Mesothelial cell of epicardium (in vitro differentiated cells): ENCODE data around the gene APOL2. TPM values are rescaled to one million over a fixed set of nuclear protein-coding genes. Genes with fewer than 3 reads are reported as not detected.
"Not testable (repeated sequence)": the region's sequence is repeated elsewhere in the genome, so short reads cannot be mapped to it uniquely, and the experiment has no call there.

Experiments
- DNase-seq, 2 experiments: peaks; one replicate each; pipeline ENCODE4 v3.0.0; 2021; ENCODE audit warnings: low spot score in 2 of 2; ENCODE audit not compliant: unreplicated experiment in 2 of 2
- H3K27ac Mint-ChIP-seq: 2 replicates; pipeline ENCODE4 v1.8.0; 2021; ENCODE audit warnings: mixed read lengths
- H3K27me3 Mint-ChIP-seq: 2 replicates; pipeline ENCODE4 v1.8.0; 2021; ENCODE audit warnings: low read depth, mixed read lengths
- H3K36me3 Mint-ChIP-seq: 2 replicates; pipeline ENCODE4 v1.8.0; 2021; ENCODE audit warnings: mixed read lengths
- H3K4me1 Mint-ChIP-seq: 2 replicates; pipeline ENCODE4 v1.8.0; 2021; ENCODE audit warnings: mixed read lengths
- H3K4me3 Mint-ChIP-seq: 2 replicates; pipeline ENCODE4 v1.8.0; 2021; ENCODE audit warnings: mild to moderate bottlenecking, moderate library complexity, mixed read lengths
- H3K9me3 Mint-ChIP-seq: 2 replicates; pipeline ENCODE4 v1.8.0; 2021; ENCODE audit warnings: mixed read lengths
- total RNA-seq: library from RNA; stranded (reverse); gene quantifications from 3 replicates; pipeline ENCODE4 v1.2.1, GENCODE V29; 2021
- TF ChIP-seq, protein P1 (sequence below): fragments of 200-600 bp; sonication (generic); IDR thresholded peaks from one replicate; pipeline ENCODE4 v1.5.0; 2021; ENCODE audit warnings: antibody characterized with exemption; ENCODE audit not compliant: unreplicated experiment

The APOL2 gene
- total RNA-seq, 1 donor from 2014 or later: 55.5 TPM

DNA sequence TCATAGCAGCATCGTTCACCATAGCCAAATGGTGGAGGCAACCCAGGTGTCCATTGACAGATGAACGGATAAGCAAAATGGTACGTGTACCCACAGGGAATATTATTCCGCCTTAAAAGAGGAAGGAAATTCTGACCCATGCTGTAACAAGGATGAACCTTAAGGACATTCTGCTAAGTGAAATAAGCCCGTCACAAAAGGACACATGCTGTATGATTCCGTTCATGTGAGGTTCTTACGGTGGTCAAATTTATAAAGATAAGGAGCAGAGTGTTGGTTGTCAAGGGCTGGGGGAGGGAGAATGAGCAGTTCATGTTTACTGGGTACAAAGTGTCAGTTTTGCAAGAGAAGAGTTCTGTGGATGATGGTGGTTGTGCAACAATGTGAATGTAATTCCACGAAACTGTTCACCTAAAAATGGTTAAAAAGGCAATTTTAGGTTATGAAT is 39.9 kb upstream of the APOL2 start:
- no peak for DNase-seq
- TF ChIP-seq, protein P1, sequence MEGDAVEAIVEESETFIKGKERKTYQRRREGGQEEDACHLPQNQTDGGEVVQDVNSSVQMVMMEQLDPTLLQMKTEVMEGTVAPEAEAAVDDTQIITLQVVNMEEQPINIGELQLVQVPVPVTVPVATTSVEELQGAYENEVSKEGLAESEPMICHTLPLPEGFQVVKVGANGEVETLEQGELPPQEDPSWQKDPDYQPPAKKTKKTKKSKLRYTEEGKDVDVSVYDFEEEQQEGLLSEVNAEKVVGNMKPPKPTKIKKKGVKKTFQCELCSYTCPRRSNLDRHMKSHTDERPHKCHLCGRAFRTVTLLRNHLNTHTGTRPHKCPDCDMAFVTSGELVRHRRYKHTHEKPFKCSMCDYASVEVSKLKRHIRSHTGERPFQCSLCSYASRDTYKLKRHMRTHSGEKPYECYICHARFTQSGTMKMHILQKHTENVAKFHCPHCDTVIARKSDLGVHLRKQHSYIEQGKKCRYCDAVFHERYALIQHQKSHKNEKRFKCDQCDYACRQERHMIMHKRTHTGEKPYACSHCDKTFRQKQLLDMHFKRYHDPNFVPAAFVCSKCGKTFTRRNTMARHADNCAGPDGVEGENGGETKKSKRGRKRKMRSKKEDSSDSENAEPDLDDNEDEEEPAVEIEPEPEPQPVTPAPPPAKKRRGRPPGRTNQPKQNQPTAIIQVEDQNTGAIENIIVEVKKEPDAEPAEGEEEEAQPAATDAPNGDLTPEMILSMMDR: no peak
- Mint-ChIP-seq H3K27ac (no peak overlapping the region), H3K9me3 (peaks cover 4% of the 10 kb centered on the region), H3K4me3 (no peak overlapping the region), H3K27me3 (no peaks in the 10 kb centered on the region), H3K4me1 (no peaks in the 10 kb centered on the region), H3K36me3 (peaks cover 25% of the 10 kb centered on the region)

DNA sequence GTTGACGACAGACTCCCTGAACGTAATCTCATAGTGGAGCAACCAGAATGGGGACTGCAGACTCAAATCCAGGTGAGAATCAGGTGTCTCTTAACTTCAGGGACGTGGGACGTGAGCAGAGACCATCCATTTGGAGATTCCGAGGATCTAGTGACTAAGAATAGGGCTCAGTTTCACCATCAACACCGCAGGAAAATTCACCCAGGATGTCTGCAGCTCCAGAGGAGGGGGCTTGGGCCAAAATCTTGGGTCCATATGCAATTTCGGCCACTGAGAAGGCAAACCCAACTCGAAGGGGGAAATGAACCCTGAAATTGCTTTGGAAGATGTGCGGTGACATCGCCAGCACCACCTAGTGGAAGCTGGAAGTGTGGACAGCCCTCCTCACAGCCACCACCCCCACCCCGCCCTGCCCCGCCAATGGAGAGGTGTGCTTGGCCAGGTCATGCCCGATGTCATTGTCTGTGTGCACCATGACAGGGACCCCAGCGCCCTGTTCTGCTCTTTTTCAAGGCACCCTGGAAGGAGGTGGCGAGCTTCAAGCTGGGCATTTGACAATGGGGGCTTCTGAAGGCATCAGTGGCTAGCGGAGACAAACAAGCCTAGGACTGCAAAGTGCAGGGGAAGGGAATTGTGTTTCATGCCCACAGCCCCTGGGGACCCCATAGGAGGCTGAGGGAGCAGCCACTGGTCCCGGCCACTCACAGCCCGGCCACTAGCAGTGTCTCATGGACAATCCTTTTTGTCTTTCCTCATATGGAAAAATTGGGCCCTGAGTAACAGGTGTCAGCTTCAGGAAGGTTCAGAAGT is 38.4 kb upstream of the APOL2 start:
- H3K4me3 Mint-ChIP-seq: no peak overlapping the region
- TF ChIP-seq, protein P1: peak; percentile 75
- H3K4me1 Mint-ChIP-seq: no peaks in the 10 kb centered on the region
- peaks cover 19% of the 10 kb centered on the region for H3K36me3 Mint-ChIP-seq
- DNase-seq: no peak
- H3K27ac Mint-ChIP-seq: no peak overlapping the region
- H3K27me3 Mint-ChIP-seq: no peaks in the 10 kb centered on the region
- H3K9me3 Mint-ChIP-seq: peaks cover 4% of the 10 kb centered on the region

GRCh38 chr22:36274531-36274930 is 35.2 kb upstream of the APOL2 start:
- TF ChIP-seq, protein P1: no peak
- Mint-ChIP-seq H3K4me1 (peaks cover 4% of the 10 kb centered on the region), H3K9me3 (peaks cover 9% of the 10 kb centered on the region), H3K36me3 (peaks cover 4% of the 10 kb centered on the region), H3K27ac (no peak overlapping the region), H3K27me3 (no peaks in the 10 kb centered on the region), H3K4me3 (no peak overlapping the region)
- DNase-seq: no peak

- DNase-seq, H3K27me3 Mint-ChIP-seq, H3K4me1 Mint-ChIP-seq, H3K36me3 Mint-ChIP-seq, H3K4me3 Mint-ChIP-seq, H3K27ac Mint-ChIP-seq: not testable (repeated sequence)
- peaks cover 16% of the 10 kb centered on the region for H3K9me3 Mint-ChIP-seq
Measured at GRCh38 chr22:36271951-36272350, 32.6 kb upstream of the APOL2 start.

DNA sequence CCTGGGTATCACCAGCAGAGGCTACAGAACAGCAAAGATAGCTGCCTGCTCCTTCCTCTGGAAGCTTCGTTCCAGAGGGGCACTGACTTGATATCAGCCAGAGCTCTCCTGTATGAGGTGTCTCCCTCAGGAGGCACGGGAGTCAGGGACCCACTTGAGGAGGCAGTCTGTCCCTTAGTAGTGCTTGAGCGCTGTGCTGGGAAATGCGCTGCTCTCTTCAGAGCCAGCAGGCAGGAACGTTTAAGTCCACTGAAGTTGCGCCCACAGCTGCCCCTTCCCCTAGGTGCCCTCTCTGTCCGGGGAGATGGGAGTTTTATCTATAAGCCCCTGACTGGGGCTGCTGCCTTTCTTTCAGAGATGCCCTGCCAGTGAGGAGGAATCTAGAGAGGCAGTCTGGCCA is 31.9 kb upstream of the APOL2 start:
- H3K36me3 Mint-ChIP-seq, H3K4me1 Mint-ChIP-seq, H3K27me3 Mint-ChIP-seq, DNase-seq, H3K4me3 Mint-ChIP-seq, H3K27ac Mint-ChIP-seq: not testable (repeated sequence)
- peaks cover 16% of the 10 kb centered on the region for H3K9me3 Mint-ChIP-seq

- H3K4me1 Mint-ChIP-seq: peaks cover 11% of the 10 kb centered on the region
- H3K27me3 Mint-ChIP-seq: no peaks in the 10 kb centered on the region
- no peak overlapping the region for H3K27ac Mint-ChIP-seq
- DNase-seq: no peak
- TF ChIP-seq, protein P1: no peak
- peaks cover 13% of the 10 kb centered on the region for H3K9me3 Mint-ChIP-seq
- H3K4me3 Mint-ChIP-seq: no peak overlapping the region
- H3K36me3 Mint-ChIP-seq: no peaks in the 10 kb centered on the region
Measured at GRCh38 chr22:36267896-36268485, 28.7 kb upstream of the APOL2 start.
